GM19025 (cell line): ENCODE results near the gene FIBIN.
"Not testable (repeated sequence)": the region's sequence is repeated elsewhere in the genome, so short reads cannot be mapped to it uniquely, and the experiment has no call there.

ENCODE experiments used
- ATAC-seq: cut with Tn5 transposase; IDR thresholded peaks from one replicate; pipeline ENCODE4 v1.9.1; 2021; ENCODE audit warnings: mild to moderate bottlenecking, low read depth, moderate library complexity; ENCODE audit not compliant: unreplicated experiment

FIBIN gene

DNA sequence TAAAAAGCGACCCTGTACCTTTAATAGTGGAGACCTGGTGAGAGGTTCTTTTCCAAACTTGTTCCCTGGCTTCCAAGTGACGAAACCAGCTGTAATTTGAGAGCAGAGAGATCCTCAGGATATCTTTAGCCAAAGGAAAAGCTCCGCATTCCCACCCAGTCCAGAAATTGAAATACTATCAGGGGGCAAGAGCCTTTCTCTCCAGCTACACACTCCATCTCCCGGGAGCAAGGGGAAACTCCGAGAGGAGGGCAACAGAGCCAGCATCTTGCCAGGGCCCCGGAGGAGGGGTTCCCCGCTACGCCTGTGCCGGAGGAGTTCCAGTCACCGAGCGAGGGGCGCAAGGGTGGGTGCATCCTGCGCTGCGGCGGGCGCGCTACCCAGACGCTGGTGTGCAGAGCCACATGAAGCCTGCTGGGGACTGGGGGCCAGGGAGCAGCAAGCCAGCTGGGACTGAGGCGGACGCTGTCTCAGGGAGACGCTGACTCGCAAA lies at the start of gene FIBIN:
Gene FIBIN (plus strand): TSS at position 148 of the 493 bp plus-strand sequence. CDS start 415 bp downstream, outside the sequence.
- ATAC-seq, result no peak

GRCh38 chr11:26944866-26945664 lies 48.8 kb upstream of the FIBIN start:
- no peak for ATAC-seq

GRCh38 chr11:26946257-26946716 lies 47.6 kb upstream of the FIBIN start:
- no peak for ATAC-seq

DNA sequence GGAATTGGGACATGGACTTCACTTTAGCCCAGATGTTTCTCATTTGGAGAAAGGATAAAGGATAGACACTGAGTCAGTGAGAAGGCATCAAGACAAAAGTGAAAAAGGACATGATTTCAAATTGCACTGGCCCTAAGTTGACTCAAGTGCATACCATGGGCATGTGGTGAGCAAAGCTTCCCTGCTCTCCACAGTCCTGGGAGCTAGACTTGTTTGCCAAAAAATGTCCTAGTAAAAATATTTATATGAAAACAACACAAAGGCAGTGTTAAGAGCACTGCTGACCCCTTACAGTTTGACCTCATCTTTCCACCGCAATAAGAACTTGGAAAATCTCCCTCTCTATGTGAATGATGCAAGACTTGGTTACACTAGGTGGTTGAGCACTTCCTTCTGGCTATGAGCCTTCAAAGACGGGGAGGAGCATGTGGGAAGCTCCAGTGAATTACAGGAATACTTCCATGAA lies 46.5 kb upstream of the FIBIN start:
- ATAC-seq, result no peak

DNA sequence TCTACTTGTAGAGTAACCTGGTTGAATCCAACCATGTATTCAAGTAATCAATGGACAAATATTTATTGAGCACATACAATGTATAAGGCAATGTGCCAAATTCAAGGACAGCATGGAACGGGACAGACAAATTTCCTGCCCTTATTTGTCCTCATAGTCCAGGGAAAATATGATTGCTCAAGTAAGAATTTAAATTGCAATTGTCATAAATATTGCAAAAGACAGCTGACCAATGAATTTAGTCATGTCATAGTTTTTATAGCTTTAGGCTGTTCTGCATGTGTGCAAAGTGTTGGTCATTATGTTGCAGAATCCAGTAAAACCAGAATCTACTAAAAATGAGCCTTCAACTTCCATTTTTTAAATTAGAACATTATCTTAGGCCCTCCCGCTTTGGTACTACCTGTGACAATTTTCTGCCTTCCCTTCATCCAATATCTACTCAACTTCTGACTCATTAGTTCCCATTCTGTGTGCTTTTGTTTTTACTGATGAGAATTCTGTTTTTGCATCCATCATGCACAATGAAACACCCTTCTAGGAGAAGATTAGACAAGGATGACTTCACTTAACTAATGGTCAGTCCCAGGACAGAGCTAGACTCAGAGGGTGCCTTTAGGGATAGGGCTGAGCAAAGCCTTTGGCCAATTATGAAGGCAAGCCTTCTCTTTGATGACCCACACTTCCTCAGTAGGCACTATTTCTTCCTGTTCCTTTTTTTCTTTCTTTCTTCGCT lies 45.8 kb upstream of the FIBIN start:
- no peak for ATAC-seq

DNA sequence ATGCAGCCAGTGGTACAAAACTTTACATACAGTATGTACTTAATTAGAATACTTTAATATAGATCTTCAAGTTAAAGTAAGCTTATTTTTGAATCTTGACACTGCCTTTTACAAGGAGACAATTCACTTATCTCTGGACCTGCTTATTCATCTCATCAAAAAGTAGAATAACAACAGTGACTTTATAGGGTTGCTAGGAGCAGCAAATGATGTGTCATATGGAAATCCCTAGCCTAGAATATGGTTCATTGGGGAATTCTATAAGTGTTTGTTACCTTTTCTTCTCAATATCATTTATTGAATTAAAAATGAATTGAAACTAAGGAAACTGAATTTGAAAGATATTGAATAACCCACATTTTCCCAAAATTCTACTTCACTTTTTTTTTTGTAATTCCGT lies 45.0 kb upstream of the FIBIN start:
- no peak for ATAC-seq

GRCh38 chr11:26949846-26950245 lies 44.1 kb upstream of the FIBIN start:
- no peak for ATAC-seq

DNA sequence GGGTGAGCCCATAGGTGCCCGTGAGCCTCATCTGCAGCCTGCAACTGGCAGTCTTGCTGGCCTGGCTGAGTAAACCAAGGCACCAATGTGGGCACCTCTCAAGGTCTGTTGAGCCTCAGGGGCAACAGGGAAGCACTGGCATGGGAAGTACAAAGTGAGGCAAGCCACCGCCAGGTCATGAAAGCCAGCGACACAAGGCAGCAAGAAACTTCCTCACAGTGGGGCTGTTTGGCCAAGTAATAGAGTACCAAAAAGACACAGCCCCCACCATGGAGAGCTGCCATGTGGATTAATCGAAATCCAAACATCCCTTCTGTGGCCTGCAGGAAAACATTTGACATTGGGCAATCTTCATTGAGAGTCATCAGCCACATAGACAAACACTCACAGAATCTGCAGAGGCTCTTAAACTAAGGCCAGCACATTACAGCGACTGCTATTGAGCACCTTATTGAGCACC lies 43.6 kb upstream of the FIBIN start:
- ATAC-seq, result no peak

GRCh38 chr11:26951809-26952515 lies 42.0 kb upstream of the FIBIN start:
- ATAC-seq, result no peak

DNA sequence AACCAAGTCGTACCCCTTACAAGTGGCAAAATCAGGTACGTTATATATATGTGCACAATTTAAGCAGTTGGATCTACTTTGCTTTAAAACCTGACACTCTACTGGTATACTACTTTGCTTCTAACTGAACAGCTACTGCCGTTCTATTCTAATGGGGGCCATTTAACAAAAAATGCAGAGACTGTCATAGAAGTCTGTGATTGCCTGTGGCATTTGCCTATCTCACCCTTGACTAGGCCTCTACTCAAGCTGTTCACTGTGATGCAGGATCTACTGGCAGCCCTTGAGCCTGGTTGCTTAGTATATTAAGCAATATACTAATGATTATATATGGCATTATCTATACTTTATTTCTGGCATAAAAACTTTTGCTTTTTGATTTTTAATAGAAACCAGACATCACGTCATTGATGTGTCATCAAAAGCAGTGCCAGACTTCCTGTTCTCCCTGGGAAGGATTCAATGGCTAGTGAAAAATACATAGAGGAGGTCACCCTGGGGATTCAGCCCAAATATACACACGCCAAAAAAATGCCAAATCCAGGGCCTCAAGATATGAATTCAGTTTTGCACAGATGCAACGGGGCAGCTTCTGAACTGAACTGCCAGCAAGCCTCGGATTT lies 40.0 kb upstream of the FIBIN start:
- ATAC-seq, result no peak

DNA sequence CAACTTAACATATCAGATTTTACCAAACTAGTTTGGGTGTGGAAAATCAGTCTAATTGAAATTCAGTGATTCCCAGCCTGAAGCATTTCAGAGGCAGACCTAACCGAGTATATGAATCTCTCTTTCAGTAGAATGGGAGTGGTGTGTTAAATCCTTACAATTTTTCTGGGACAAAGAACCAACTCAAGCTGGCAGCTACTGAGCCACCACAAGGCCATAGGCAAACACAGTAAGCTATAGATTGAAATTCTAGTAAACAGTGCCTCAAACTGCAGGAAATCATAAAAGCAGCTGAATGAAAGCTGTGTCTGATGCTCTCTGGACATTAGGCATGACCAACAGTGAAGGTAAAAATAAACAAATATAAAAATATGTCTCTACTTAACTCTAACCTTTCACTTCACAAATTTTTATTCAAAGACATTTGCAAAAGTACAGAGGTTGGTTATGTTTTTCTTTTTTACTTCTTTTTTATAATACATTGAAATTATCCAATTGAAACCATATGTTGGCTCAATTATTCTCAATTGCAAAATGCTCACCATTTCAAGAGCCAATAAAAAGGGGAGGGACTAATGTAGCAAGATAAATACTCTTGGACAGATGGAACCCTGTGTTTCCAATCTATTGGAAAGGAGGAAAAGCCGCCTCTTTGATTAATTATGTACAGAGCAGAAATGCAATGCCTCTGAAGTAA lies 35.8 kb upstream of the FIBIN start:
- ATAC-seq, result no peak

DNA sequence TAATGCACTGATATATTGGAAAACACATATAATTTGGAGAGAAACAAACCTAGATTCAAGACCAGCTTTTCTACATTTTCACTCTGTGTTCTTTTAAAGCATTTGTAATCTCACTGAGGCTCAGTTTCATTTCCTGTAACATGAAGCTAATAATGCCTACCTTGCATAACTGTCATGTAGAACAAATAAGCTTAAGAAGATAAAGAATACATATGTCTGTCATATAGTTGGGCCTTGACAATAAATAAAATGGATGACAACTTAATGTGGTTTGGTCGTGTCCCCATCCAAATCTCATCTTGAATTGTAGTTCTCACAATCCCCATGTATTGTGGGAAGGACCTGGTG lies 35.2 kb upstream of the FIBIN start:
- no peak for ATAC-seq

DNA sequence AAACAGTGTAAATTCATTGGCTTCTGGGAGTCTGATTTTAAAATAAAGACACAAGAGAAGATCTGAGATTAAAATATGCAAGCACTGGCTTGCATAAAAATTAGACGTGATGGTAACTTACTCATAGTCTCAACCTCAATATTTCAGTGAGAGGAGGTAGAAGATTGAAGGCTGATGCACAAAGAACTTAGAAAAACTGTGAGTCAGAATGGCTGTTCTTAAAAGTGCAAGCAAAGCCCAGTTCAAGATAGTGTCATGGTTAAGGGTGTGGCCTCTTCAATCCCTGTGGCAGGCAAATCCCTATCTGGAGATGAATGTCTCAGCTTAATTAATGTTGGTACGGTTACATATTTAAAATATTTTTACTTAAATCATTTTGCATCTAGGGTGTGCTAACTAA lies 33.6 kb upstream of the FIBIN start:
- ATAC-seq, result no peak

- no peak for ATAC-seq
These were observed 30.1 kb upstream of the FIBIN start for GRCh38 chr11:26963764-26964163.

- ATAC-seq, result no peak
These were observed 29.6 kb upstream of the FIBIN start for GRCh38 chr11:26964339-26964738.

- not testable (repeated sequence) for ATAC-seq
These were observed 28.9 kb upstream of the FIBIN start for GRCh38 chr11:26964847-26965485.

DNA sequence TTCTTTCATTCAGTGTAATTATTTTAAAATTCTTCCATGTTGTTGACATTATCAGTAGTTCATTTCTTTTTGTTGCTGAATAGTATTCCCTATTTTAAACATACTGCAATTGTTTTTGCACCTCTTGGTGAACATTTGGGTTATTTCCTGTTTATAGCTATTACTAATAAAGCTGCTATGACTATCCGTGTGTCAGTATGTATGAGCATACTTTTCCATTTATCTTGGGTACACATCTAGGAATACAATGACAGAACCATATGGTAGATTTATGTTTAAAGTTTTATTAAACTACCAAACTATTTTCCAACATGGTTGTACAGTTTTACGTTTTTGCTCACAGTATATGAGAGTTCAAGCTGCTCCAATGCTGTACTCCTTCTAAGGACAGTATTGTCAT lies 22.0 kb upstream of the FIBIN start:
- no peak for ATAC-seq

DNA sequence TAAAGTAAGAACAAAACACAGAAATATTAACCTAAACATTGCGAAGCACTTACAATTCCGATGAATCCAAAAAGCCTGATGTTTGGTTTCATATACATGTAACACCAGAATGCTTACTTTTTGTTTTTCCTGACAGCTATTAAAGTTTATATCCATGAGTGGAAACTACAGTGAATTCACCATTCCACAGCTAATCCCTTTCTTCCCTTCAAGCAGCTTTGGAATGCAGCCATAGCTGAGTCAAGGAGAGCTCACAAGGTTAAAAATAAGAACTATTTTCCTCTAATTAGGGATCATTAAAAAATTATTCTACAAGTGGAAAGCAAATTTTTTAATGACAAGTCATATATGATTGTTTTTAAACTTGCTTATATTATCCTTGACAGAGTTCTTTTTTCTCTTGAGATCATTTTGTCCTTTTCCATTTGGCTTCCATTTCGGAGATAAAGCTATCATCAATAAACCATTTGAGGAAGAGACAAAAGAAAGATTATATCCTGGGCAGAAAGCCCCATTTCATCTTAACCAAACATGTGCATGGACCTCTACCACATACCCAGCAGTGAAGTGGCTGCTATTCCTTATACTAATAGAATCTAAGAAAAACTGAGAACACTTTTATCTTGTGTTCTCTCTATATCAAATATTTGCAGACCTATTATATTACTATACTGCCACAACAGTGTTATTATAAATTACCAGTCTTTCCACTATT lies 19.7 kb upstream of the FIBIN start:
- ATAC-seq, result no peak

DNA sequence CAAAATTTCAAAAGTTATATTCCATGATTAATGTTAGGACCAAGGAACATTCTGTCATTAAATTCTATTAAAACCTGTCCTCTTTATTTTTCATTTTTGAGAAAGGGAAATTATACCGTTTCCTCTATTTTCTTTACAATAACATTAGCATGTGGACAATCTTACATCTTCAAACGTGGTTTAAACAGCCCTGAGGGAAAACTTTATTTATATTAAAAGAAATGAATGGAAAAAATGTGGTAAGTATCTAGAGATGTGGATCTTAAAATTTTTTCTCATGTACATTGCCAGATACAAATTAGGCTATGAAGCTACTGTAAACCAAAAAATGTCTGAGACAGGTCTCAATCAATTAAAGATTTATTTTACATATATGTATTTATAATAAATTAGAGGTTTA lies 18.9 kb upstream of the FIBIN start:
- ATAC-seq, result no peak
